HEK293T (cell line): ENCODE measurements around the gene LTN1.
"Not testable (repeated sequence)": the region's sequence is repeated elsewhere in the genome, so short reads cannot be mapped to it uniquely, and the experiment has no call there.

ENCODE experiments used
- CTCF ChIA-PET: fragments of 350-600 bp; formaldehyde crosslinking; extraction: SDS; loops from one replicate; lab custom pipeline; 2021; ENCODE audit warnings: antibody characterized with exemption, inconsistent platforms; lab: Yijun Ruan, JAX
- POLR2A ChIA-PET: fragments of 350-600 bp; formaldehyde crosslinking; extraction: SDS; loops from one replicate; lab custom pipeline; 2020; ENCODE audit warnings: antibody characterized with exemption, inconsistent platforms; lab: Yijun Ruan, JAX
- DNase-seq: peaks from one replicate; pipeline ENCODE4 v3.0.0; 2012; ENCODE audit warnings: mixed read lengths; ENCODE audit errors: extremely low spot score
- ARNT ChIP-seq: fragments of 450-650 bp; IDR thresholded peaks from 2 replicates; pipeline ENCODE4 v1.6.1; 2017; ENCODE audit warnings: mild to moderate bottlenecking
- BHLHE40 ChIP-seq: fragments of 450-650 bp; IDR thresholded peaks from 2 replicates; pipeline ENCODE4 v1.6.1; 2016; ENCODE audit warnings: mild to moderate bottlenecking, moderate library complexity, borderline replicate concordance
- CTBP1 ChIP-seq: fragments of 450-650 bp; IDR thresholded peaks from 2 replicates; pipeline ENCODE4 v1.6.1; 2016; ENCODE audit warnings: borderline replicate concordance
- ELF4 ChIP-seq: fragments of 450-650 bp; IDR thresholded peaks from 2 replicates; pipeline ENCODE4 v1.6.1; 2017; ENCODE audit warnings: antibody characterized with exemption
- FOXA1 ChIP-seq: fragments of 450-650 bp; IDR thresholded peaks from 2 replicates; pipeline ENCODE4 v1.6.1; 2016; ENCODE audit warnings: mild to moderate bottlenecking
- FOXK2 ChIP-seq: fragments of 450-650 bp; IDR thresholded peaks from 2 replicates; pipeline ENCODE4 v1.6.1; 2016; ENCODE audit warnings: mild to moderate bottlenecking
- FOXM1 ChIP-seq: fragments of 450-650 bp; IDR thresholded peaks from 2 replicates; pipeline ENCODE4 v1.6.1; 2017; ENCODE audit warnings: mild to moderate bottlenecking, borderline replicate concordance
- HDGF ChIP-seq: fragments of 450-650 bp; IDR thresholded peaks from 2 replicates; pipeline ENCODE4 v1.6.1; 2017; ENCODE audit warnings: antibody characterized with exemption, borderline replicate concordance
- L3MBTL2 ChIP-seq: fragments of 450-650 bp; conservative IDR thresholded peaks from 2 replicates; pipeline ENCODE4 v1.6.1; 2016; ENCODE audit warnings: mild to moderate bottlenecking
- LEF1 ChIP-seq: fragments of 450-650 bp; IDR thresholded peaks from 2 replicates; pipeline ENCODE4 v1.6.1; 2017; ENCODE audit warnings: mild to moderate bottlenecking, borderline replicate concordance
- NFRKB ChIP-seq: fragments of 450-650 bp; IDR thresholded peaks from 2 replicates; pipeline ENCODE4 v1.6.1; 2016; ENCODE audit warnings: mild to moderate bottlenecking, moderate library complexity
- PKNOX1 ChIP-seq: fragments of 450-650 bp; IDR thresholded peaks from 2 replicates; pipeline ENCODE4 v1.6.1; 2016
- SP1 ChIP-seq: fragments of 450-650 bp; IDR thresholded peaks from 2 replicates; pipeline ENCODE4 v1.6.1; 2017
- SUZ12 ChIP-seq: fragments of 450-650 bp; IDR thresholded peaks from 2 replicates; pipeline ENCODE4 v1.6.1; 2016; ENCODE audit warnings: mild to moderate bottlenecking
- TARDBP ChIP-seq: fragments of 450-650 bp; IDR thresholded peaks from 2 replicates; pipeline ENCODE4 v1.6.1; 2016
- ZNF384 ChIP-seq: fragments of 450-650 bp; IDR thresholded peaks from 2 replicates; pipeline ENCODE4 v1.6.1; 2016

LTN1 gene

GRCh38 chr21:28993293-28993629 lies 584 bp upstream of the LTN1 start:
- ChIA-PET POLR2A (interaction anchor here (0.8 to 3.7 kb wide), 15 partner anchors 10 to 307 kb away, joined by 3 to 103 read pairs (median 4); partner anchors contain the start of genes CCT8, RWDD2B and USP16), CTCF (no interaction called here)
- TF ChIP-seq ARNT (no peak), CTBP1 (no peak), LEF1 (no peak), NFRKB (no peak), SP1 (no peak), FOXK2 (no peak), SUZ12 (no peak), L3MBTL2 (no peak), BHLHE40 (no peak), TARDBP (no peak), FOXA1 (no peak), HDGF (no peak)
- DNase-seq = no peak

GRCh38 chr21:28991861-28992525 lies 684 bp downstream of the LTN1 start:
- POLR2A ChIA-PET = interaction anchor here (0.6 to 3.7 kb wide), 16 partner anchors 9 to 100 kb away, joined by 3 to 103 read pairs (median 4); partner anchors contain the start of genes CCT8, RWDD2B and USP16
- peak; percentile 30 for DNase-seq
- CTCF ChIA-PET = no interaction called here
- TF ChIP-seq CTBP1 (no peak), PKNOX1 (no peak), SP1 (no peak), HDGF (no peak), FOXK2 (no peak), ELF4 (no peak), BHLHE40 (no peak), ARNT (no peak), L3MBTL2 (no peak), FOXA1 (no peak), NFRKB (no peak)

DNA sequence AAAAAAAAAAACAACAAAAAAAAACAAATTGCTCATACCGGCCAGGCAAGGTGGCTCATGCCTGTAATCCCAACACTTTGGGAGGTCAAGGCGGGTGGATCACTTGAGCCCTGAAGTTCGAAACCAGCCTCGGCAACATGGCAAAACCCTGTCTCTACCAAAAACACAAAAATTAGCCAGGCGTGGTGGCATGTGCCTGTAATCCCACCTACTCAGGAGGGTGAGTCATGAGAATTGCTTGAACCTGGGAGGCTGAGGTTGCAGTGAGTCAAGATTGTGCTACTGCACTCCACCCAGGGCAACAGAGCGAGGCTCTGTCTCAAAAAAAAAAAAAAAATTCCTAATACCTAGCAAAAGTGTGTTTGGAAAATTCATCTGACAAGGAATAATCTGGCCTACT lies 4.5 kb downstream of the LTN1 start:
- POLR2A ChIA-PET, CTCF ChIA-PET, DNase-seq: not testable (repeated sequence)

DNA sequence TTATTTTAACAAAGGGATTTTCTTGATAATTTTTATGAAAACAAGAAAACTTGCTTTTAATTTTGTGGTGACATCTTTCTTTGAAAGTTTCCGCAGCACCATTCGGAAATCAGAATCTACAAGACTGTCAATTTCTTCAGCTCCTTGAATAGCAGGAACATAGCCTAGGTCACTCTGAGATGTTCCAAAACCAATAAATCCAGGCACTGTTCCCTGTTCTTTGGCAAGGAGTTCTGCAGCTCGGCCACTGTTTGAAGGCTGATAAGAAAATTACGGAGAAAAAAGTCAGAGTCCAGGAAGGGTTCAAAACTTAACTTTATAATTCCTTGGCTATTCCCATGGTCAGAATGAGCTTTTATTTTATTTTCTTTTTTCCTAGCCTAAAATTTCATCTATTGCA lies 6.0 kb downstream of the LTN1 start:
- ChIA-PET POLR2A (interaction anchor here (1.2 kb wide), 1 partner anchor 16 kb away, joined by 4 read pairs; no protein-coding TSS in a partner anchor), CTCF (no interaction called here)
- no peak for DNase-seq
- TF ChIP-seq ARNT (no peak), FOXA1 (no peak), TARDBP (no peak), FOXM1 (no peak), BHLHE40 (no peak), SP1 (no peak), HDGF (no peak), SUZ12 (no peak), ZNF384 (no peak), L3MBTL2 (no peak), PKNOX1 (no peak), ELF4 (no peak), LEF1 (no peak), NFRKB (no peak), FOXK2 (no peak)

DNA sequence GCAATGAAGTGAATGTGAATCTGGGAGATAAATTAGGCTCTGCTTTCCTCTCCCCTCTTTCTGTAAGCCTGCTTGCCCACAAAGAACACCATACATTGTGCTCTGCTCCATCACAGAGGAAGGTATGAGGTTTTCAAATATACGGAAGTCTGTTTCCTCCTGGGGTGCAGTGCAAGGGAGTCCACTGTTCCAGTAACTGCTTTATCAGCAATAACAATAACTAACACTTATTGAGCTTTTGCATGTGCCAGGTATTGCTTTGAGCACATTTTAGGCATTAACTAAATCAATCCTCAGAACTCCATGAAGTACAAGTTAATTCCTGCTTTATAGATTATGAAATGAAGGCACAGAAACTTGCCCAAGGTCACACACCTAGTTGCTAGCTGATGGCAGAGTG lies 10.0 kb downstream of the LTN1 start:
- CTCF ChIA-PET = no interaction called here
- no peak for TF ChIP-seq NFRKB
- TF ChIP-seq HDGF = no peak
- TF ChIP-seq ARNT = no peak
- TF ChIP-seq BHLHE40 = no peak
- TF ChIP-seq SUZ12 = no peak
- TF ChIP-seq FOXM1 = no peak
- TF ChIP-seq FOXK2 = no peak
- TF ChIP-seq CTBP1 = no peak
- TF ChIP-seq L3MBTL2 = no peak
- no peak for TF ChIP-seq SP1
- no peak for TF ChIP-seq FOXA1
- TF ChIP-seq TARDBP = no peak
- TF ChIP-seq ELF4 = no peak
- no peak for TF ChIP-seq LEF1
- TF ChIP-seq ZNF384 = no peak
- no peak for TF ChIP-seq PKNOX1
- POLR2A ChIA-PET = no interaction called here
- no peak for DNase-seq

DNA sequence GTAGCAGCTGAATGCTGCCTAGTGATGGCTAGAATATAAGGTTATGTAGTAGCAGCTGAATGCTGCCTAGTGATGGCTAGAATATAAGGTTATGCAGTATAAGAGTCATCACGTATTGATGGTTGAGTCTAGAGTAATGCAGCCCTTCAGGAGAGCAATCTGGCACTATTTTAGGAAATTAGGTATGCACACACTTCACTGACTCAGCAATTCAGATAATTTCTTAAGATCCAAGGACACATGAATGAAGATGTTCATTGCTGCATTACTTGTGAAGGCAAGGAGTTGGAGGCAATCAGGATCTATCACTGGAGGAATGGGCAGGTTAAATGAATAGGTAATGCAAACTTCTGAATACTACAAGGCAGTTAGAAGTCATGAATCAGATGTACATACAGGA lies 13.6 kb downstream of the LTN1 start:
- DNase-seq = no peak
- ChIA-PET POLR2A (no interaction called here), CTCF (no interaction called here)
- TF ChIP-seq HDGF (no peak), LEF1 (no peak), ARNT (no peak), PKNOX1 (no peak), ZNF384 (no peak), NFRKB (no peak), FOXK2 (no peak), TARDBP (no peak), CTBP1 (no peak), SUZ12 (no peak), FOXA1 (no peak), L3MBTL2 (no peak), SP1 (no peak), ELF4 (no peak), FOXM1 (no peak), BHLHE40 (no peak)
